Urinary bladder (tissue), 4 donors: Measurements from ENCODE around the gene YAP1. TPM values are rescaled to one million over a fixed set of nuclear protein-coding genes. Genes with fewer than 3 reads are reported as not detected.
A peak's percentile ranks its signal among the peaks of the same experiment; 100 is the strongest.
"Not testable (repeated sequence)": the region's sequence is repeated elsewhere in the genome, so short reads cannot be mapped to it uniquely, and the experiment has no call there.

Experiments used
- DNase-seq: peaks from one replicate; pipeline ENCODE4 v3.0.0-alpha.2; 2015; ENCODE audit errors: extremely low spot score
- H3K27ac ChIP-seq: one replicate; pipeline ENCODE4 v1.5.1; 2013; ENCODE audit warnings: low read depth, mild to moderate bottlenecking, moderate library complexity
- H3K36me3 ChIP-seq: one replicate; pipeline ENCODE4 v1.6.1; 2013; ENCODE audit warnings: mild to moderate bottlenecking, moderate library complexity; ENCODE audit not compliant: insufficient read depth
- H3K4me1 ChIP-seq: one replicate; pipeline ENCODE4 v1.6.1; 2013; ENCODE audit warnings: mild to moderate bottlenecking, moderate library complexity; ENCODE audit not compliant: insufficient read depth
- H3K4me3 ChIP-seq: one replicate; pipeline ENCODE4 v1.5.1; 2013; ENCODE audit warnings: low read depth, low read length
- WGBS: extraction: QIAGEN DNeasy Blood & Tissue Kit; methylation state at CpG from one replicate; pipeline ENCODE4 v1.1.7; 2013; 5-methylcytosine and 5-hydroxymethylcytosine counted together
- polyA plus RNA-seq: library from polyadenylated mRNA; stranded (reverse); fragments of 200-250 nt; gene quantifications from one replicate; pipeline ENCODE4 v1.2.3, GENCODE V29; 2013
- total RNA-seq: library from RNA; depleted of rRNA; stranded (reverse); fragments of >200 nt; gene quantifications from one replicate; pipeline ENCODE4 v1.2.3, GENCODE V29; 2014
- donor health status: healthy with polysubstance abuse.
- donor health status: healthy.

Gene YAP1
- total and polyA plus RNA-seq, 2 donors = 112 to 129 TPM

DNA sequence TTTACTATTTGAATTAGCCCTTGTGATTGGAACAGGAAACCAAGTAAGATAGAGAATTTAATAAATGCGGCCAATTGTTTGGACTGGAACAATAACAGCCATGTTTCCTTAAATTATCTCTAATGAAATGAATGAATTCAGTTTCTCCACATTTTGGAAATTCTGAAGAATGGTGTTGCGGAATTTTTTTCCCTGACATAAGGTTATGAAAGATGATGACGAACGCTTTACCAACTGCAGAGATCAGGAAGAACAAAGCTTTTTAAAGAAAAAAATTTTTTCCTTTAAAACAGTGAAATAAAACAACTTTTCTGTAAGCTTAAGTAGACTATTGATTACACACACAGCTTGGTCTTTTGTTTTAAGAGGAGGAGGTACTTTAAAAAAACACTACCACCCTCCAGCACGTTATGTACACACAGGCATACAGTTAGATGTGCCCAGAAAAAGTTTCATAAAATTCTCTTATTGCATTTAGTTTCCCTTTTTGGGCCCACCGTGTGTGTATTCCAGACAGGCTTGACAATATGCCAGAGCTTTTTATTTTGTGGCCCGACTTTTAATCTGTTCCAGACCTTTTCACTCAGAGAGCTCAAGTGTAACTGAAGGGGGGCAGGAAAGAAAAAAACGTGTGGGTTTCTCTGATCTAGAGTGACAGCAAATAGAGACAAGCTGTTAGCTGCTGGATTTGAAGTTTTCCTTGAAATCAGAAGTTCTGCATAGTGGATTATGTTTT is 77.3 kb downstream of the YAP1 start:
- WGBS = 40% methylated on average over 8 of the region's 8 CpGs
- no peak overlapping the region for H3K4me3 ChIP-seq
- H3K4me1 ChIP-seq = no peaks in the 10 kb centered on the region

DNA sequence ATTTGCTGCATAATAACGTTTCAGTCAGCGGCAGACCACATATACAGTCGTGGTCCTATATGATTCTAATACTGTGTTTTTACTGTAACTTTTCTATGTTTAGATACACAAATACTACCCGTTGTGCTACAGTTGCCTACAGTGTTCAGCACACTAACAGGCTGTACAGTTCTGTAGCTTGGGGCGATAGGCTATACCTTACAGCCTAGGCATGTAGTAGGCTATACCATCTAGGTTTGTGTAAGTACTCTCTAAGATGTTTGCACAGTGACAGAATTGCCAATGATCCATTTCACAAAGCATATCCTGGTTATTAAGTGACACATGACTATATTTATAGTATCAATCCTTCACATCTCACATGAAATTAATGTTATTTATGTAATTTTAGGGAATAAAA is 78.2 kb downstream of the YAP1 start:
- 64% methylated on average over 5 of the region's 5 CpGs for WGBS
- no peak for DNase-seq
- Histone ChIP-seq H3K4me1 (no peaks in the 10 kb centered on the region), H3K27ac (no peak overlapping the region), H3K36me3 (peaks cover 2% of the 10 kb centered on the region), H3K4me3 (no peak overlapping the region)

More for the DNA sequence above, 77.3 kb downstream of the YAP1 start:
- peak; percentile 47 for DNase-seq
- H3K27ac ChIP-seq = peak overlapping the region; percentile 10
- H3K36me3 ChIP-seq = peaks cover 2% of the 10 kb centered on the region

DNA sequence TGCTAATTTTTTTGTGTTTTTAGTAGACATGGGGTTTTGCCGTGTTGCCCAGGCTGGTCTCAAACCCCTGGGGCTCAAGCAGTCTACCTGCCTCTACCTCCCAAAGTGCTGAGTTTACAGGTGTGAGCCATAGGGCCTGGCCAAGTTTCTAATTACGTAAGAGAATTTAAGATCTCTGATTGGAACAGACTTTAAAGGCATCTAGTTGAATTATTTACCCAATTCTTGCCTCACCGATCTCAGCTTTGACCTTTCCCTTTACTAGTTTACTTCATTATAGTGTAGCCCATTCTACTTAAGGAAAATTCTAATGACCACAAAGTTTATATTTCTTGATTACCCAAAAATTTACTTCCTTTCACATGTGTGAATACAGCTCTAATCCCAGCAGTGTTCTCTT is 81.6 kb downstream of the YAP1 start:
- WGBS = 71% methylated on average over 3 of the region's 3 CpGs
- no peak overlapping the region for H3K27ac ChIP-seq
- no peaks in the 10 kb centered on the region for H3K36me3 ChIP-seq
- no peak overlapping the region for H3K4me3 ChIP-seq
- no peak for DNase-seq
- H3K4me1 ChIP-seq = no peaks in the 10 kb centered on the region

DNA sequence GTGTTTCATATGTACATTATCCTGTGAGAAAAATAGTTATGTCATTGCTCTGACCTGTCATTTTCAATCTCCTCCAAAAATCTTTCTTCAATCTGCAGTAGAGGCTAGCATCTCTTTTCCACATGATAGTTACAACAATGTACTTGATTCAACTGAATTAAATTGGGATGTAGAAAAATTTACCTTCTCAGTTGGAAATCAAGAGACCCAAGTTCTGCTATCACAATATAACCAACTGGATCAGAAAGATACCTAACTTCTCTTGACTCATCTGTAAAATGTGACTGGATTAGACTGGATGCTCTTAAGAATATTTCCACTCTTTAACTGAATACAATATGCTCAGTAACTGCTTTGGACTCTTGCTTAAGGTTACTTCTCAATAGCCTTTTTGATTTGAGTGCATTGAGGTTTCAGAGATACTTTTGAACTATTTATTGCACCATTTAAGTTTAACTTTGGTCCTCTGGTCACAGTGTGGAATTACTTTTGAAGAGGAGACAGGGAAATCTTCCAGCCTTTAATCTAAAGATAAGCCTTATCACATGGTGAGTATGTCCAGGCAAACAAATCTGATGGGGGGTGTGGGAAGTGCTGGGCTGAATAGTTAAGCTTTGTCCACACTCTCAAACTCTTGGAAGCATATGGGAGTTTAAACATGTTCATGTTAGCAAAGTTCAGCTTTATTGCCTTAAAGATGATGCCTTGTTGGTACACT is 82.3 kb downstream of the YAP1 start:
- H3K4me1 ChIP-seq = no peaks in the 10 kb centered on the region

DNA sequence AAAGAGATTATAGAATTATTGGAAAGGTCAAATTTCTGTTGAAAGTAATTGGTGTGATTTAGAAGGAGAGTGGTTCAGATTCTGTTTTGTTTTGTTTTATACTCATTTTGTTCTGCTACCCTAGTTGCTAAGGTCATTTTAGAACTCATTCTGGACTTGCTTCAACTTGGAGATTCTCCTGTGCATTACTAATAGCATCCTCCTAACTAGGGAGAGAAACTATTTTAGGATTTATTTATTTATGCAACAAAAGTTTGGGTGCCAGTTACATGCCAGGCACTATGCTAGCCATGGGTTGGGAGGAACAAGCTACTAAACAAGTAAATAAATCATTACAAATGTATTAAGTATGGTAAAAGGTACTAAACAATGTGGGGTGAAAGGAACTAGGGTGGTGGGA is 84.0 kb downstream of the YAP1 start:
- Histone ChIP-seq H3K4me3 (no peak overlapping the region), H3K4me1 (no peaks in the 10 kb centered on the region), H3K27ac (no peak overlapping the region), H3K36me3 (no peaks in the 10 kb centered on the region)
- no peak for DNase-seq

More for the DNA sequence above, 82.3 kb downstream of the YAP1 start:
- DNase-seq = no peak
- H3K27ac ChIP-seq = no peak overlapping the region
- H3K4me3 ChIP-seq = no peak overlapping the region
- H3K36me3 ChIP-seq = no peaks in the 10 kb centered on the region

DNA sequence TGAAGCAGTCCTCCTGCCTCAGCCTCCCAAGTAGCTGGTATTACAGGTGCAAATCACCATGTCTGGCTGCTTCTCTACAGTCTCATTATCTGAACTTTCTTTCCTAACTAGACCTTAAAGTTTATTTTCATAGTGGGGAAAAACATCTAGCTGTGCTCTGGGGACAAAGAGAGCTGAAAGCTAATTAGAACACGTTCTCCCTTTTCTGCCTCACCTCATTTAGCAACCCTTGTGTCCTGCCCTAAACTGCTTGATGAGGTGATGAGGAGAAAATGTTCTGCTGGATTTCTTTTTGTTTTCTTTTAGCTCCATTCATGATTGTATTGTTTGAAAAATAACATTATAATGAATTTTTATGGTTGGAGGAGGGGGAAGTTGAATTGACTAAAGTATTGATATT is 84.7 kb downstream of the YAP1 start:
- no peak overlapping the region for H3K27ac ChIP-seq
- H3K4me1 ChIP-seq = no peaks in the 10 kb centered on the region
- H3K4me3 ChIP-seq = no peak overlapping the region
- DNase-seq = no peak
- WGBS = 87% methylated on average over 1 of the region's 1 CpG
- H3K36me3 ChIP-seq = no peaks in the 10 kb centered on the region

DNA sequence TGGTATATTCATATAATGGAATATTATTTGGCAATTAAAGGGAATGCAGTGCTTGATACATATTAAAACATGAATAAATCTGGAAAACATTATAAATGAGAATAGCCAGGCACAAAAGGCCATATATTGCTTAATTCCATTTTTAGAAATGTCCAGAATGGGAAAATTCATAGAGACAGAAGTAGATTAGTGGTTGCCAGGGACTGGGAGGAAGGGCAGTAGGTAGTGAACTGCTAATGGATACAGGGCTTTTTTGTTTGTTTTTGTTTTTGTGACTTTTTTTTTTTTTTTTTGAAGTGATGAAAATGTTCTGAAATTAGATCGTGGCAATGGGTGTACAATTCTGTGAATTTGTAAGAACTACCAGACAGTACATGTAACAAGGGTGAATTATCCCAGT is 86.1 kb downstream of the YAP1 start:
- no peaks in the 10 kb centered on the region for H3K4me1 ChIP-seq
- H3K27ac ChIP-seq = no peak overlapping the region
- no peaks in the 10 kb centered on the region for H3K36me3 ChIP-seq
- DNase-seq = no peak
- WGBS = 78% methylated on average over 1 of the region's 1 CpG
- no peak overlapping the region for H3K4me3 ChIP-seq

DNA sequence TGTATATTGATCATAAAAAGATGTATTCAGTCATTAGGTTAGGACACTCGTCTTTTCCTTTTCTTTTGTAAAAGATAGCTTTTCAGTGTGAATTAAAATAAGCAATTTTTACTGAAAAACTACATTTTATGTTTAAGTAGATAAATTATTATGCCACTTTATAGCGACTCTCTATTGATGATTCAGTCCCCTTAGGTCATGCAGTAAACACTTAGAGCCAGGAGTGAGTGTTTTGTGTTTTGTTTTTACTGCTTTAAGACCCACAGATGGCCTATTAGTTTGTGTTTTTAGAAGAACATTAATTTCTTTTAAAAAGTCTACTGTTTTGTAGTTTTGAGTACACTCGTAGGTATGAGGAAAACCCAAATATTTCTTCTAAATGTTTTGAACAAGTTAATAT is 86.6 kb downstream of the YAP1 start:
- Histone ChIP-seq H3K4me1 (no peaks in the 10 kb centered on the region), H3K27ac (no peak overlapping the region), H3K4me3 (no peak overlapping the region), H3K36me3 (no peaks in the 10 kb centered on the region)
- DNase-seq = no peak
- 68% methylated on average over 3 of the region's 3 CpGs for WGBS

DNA sequence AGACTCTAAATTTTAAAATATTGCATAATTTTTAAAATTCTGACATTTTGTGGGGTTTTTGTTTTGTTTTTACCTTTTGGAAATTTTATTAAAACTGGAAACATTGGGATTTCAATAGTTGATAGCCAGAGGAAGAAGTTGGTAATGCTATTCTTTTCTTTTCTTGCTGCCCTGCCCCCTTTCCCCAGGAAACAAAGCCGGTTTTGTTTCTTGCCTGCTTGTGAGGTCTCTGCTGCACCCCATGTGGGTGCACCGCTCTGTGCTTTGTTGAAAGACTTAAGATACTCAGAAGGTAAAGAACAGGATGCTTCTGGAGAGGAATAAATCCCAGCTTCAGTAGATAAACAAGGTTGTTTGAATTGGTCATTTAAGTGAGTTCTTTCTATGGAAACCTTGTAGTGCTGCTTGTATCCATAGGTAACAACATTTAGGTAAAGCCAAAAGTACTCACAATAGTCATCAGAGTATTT is 87.5 kb downstream of the YAP1 start:
- Histone ChIP-seq H3K36me3 (no peaks in the 10 kb centered on the region), H3K27ac (peak overlapping the region; percentile 10), H3K4me1 (no peaks in the 10 kb centered on the region), H3K4me3 (no peak overlapping the region)
- DNase-seq = no peak
- 59% methylated on average over 2 of the region's 2 CpGs for WGBS

DNA sequence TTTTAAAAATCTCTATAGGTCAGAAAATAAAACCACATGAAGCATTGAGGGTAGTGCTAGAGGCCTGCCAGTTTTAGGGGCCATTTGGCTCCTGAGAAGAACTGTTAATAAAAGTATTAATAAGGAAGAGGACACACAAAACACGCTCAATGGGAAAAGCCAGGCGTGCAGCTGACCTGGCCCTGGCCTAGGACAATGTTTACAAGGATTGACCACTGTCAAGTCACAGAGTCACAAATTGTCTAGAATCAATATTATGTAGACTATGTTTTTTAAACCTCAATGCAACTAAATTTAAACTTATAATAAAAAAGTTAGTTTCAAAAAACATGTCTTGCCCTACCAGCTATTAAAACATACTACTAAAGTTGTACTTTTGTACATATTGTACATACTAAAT is 89.4 kb downstream of the YAP1 start:
- no peak overlapping the region for H3K27ac ChIP-seq
- H3K4me1 ChIP-seq = no peaks in the 10 kb centered on the region
- H3K36me3 ChIP-seq = no peaks in the 10 kb centered on the region
- 94% methylated on average over 2 of the region's 2 CpGs for WGBS
- H3K4me3 ChIP-seq = no peak overlapping the region
- no peak for DNase-seq

DNA sequence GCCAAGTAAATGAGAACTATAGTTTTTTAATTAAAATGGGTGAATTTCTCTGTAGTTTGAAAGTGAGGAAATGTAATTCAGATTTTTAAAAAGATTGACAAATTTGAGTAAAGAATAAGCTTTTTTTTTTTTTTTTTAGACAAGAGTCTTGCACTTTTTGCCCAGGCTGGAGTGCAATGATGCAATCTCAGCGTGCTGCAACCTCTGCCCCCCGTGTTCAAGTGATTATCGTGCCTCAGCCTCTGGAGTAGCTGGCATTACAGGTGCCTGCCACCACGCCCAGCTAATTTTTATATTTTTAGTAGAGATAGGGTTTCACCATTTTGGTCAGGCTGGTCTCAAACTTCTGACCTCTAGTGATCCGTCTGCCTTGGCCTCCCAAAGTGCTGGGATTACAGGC is 90.1 kb downstream of the YAP1 start:
- not testable (repeated sequence) for H3K36me3 ChIP-seq, H3K27ac ChIP-seq, DNase-seq, H3K4me1 ChIP-seq, H3K4me3 ChIP-seq
- 90% methylated on average over 5 of the region's 5 CpGs for WGBS

DNA sequence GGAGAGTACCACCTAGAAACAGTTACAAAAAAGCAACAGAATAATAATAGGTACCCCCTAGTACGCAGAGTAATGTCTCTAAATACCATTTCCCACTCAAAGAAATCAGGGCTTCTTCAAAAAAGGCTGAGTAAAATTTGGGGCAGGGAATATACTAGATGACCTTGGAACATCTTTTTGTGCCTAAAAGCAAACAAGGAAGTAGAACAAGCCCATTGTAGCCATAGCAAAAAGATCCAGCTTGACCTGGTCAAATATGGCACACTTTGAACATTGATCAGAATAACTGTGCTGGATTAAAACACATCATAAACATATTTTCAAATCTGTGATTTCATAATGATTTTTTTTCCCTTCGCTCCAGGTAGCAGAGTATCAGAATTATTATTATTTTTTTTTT is 91.5 kb downstream of the YAP1 start:
- Histone ChIP-seq H3K4me3 (no peak overlapping the region), H3K36me3 (no peaks in the 10 kb centered on the region), H3K27ac (no peak overlapping the region), H3K4me1 (no peaks in the 10 kb centered on the region)
- WGBS = 99% methylated on average over 2 of the region's 2 CpGs
- no peak for DNase-seq

DNA sequence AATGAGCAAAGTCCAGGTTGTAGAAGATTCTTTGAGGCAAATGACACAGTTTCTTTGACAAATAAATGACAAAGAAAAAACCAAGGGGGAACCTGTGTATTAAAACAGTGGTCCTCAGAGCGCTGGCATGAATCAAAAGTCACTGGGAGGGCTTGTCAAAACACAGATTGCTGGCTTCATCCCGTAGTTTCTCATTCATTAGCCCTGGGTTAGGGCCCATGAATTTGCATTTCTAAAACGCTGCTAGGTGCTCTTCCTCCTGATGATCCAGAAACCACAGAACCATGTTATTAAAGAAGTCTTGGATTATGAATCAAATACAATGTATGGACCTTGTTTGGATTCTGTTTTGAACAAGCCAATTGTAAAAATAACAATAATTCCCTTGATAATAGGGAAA is 92.7 kb downstream of the YAP1 start:
- Histone ChIP-seq H3K36me3 (no peaks in the 10 kb centered on the region), H3K27ac (no peak overlapping the region), H3K4me1 (no peaks in the 10 kb centered on the region), H3K4me3 (no peak overlapping the region)
- WGBS = 80% methylated on average over 3 of the region's 3 CpGs
- DNase-seq = no peak

DNA sequence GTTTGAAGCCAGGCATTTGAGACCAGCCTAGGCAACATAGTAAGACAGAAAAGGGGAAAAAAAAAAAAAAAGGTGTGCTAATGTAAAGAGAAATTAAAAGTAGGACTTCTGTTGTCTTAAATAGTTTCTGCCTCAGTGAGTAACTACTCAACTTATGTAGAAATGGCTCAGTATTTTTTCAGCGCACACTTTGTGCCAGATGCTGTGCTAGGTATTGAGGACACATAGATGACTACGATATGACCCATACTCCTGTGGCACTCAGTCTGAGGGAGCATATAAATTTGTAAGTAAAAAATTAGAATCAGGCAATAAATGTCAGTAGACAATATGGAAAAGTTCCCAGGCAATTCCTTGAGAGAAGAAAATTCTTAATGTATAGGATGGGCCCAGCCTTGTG is 93.9 kb downstream of the YAP1 start:
- Histone ChIP-seq H3K4me3 (no peak overlapping the region), H3K27ac (no peak overlapping the region), H3K36me3 (no peaks in the 10 kb centered on the region), H3K4me1 (no peaks in the 10 kb centered on the region)
- no peak for DNase-seq
- WGBS = 46% methylated on average over 2 of the region's 2 CpGs
